GM12875 (cell line): Measurements from ENCODE around the gene ERC2.

Source experiments
- H3K4me3 ChIP-seq: one replicate; pipeline ENCODE4 v1.5.1; 2011; ENCODE audit warnings: low read depth, low read length, control low read depth
- TF ChIP-seq, protein P1 (sequence below): IDR thresholded peaks from 2 replicates; pipeline ENCODE4 v1.5.1; 2011; ENCODE audit warnings: low read depth, mild to moderate bottlenecking, control low read depth, inconsistent platforms, low read length, moderate library complexity, borderline replicate concordance; ENCODE audit not compliant: insufficient read depth

The ERC2 gene

DNA sequence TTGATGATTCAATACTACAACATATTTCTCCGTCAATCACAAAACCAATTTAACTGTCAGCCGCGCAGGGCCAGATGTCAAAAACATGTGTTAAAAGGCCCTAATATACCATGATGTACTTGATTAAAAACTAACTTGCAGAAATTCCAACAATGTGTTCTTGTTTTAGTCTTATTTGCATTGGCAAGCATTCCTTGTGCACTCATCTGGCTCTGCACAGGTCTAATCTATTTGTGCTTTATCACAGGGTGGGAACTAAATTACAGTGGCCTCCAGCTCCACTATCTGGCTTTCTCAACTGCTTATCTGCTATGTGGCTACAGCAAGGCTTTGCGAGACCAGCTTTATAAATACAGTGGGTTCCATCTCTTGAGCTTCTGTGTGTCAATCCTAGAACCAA lies 455.5 kb downstream of the ERC2 start:
- TF ChIP-seq, protein P1, sequence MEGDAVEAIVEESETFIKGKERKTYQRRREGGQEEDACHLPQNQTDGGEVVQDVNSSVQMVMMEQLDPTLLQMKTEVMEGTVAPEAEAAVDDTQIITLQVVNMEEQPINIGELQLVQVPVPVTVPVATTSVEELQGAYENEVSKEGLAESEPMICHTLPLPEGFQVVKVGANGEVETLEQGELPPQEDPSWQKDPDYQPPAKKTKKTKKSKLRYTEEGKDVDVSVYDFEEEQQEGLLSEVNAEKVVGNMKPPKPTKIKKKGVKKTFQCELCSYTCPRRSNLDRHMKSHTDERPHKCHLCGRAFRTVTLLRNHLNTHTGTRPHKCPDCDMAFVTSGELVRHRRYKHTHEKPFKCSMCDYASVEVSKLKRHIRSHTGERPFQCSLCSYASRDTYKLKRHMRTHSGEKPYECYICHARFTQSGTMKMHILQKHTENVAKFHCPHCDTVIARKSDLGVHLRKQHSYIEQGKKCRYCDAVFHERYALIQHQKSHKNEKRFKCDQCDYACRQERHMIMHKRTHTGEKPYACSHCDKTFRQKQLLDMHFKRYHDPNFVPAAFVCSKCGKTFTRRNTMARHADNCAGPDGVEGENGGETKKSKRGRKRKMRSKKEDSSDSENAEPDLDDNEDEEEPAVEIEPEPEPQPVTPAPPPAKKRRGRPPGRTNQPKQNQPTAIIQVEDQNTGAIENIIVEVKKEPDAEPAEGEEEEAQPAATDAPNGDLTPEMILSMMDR: no peak
- no peak overlapping the region for H3K4me3 ChIP-seq

DNA sequence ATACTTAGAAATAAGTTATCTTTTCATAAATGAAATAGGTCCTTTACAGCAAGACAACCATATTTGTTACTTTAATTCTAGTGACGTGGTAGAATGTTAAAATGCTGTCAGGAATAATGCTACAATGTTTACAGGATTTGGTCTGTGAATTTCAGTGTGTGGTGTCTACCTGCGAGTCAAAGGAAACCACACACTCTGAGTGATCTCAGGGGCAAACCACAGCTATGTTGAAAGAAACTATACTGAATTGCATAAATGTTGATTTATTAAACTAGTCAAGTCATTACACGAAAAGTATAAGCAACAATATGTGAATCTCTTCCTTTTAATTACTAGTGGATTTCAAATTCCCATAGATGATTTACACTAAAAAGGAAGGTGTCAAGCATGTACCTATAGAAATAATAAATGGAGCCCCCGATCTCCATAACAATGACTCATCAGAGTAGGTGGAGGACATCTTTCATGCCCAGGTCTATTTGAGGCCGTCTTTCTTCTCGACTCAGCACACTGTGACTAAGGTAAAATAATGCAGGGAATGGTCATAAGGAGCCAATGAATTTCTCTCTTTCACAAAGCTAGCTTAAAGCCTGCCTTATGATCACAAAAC lies 463.0 kb downstream of the ERC2 start:
- no peak overlapping the region for H3K4me3 ChIP-seq
- TF ChIP-seq, protein P1: no peak

DNA sequence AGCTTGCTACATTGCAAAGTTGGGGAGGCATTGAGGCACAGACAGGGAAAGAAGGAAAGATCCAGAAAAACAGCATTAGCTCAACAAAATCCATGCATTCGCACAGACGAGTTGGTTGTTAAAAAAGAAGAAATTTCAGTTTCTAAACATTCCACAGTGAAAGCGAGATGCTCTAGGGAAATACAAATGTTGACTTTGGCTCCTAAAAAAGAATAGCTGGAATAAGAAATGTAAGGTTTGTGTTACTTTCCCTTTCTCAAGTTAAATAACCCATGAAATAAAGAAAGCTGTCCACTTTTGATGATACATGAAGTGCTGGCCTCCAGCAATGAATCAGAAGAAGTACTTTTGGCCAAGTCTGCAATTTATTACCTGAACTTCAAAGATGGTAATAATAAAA lies 465.1 kb downstream of the ERC2 start:
- H3K4me3 ChIP-seq: no peak overlapping the region
- TF ChIP-seq, protein P1: no peak

DNA sequence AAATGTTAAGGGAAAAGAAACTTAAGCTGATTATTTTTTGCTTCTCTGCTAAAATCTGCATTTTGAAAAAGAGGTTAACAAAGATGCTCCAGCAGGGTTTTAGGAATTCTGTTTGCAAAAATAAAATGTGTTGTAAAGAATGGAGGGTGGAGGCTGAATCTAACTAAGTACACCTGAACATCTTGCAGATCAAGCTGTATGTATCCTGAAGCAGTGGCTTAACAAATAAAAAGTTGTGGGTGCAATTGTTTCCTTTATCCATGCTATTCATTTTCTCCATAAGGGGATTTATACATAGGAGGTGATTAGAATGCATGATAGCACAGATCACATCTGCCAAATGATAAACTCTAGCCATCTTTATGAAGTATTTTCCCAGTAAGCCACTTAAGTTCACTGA lies 466.3 kb downstream of the ERC2 start:
- TF ChIP-seq, protein P1: no peak
- H3K4me3 ChIP-seq: no peak overlapping the region

DNA sequence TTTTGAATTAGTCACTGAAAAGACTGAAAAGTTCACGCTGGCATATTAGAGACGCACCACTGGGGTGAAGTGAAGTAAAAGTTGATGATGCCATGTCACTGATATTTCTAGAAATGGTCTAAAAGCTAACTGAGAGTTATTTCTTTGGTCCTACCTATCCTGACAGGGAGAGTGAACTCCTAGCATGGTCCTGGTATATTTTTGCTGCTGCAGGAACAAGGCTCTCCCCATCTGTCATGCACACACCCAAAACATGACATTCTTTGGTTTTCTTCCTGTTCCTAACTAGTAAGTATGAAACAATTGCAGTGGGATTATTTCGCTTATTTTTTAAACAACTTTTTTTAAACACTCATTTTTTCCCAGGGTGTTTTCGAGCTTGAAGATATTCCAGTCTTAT lies 466.7 kb downstream of the ERC2 start:
- H3K4me3 ChIP-seq: no peak overlapping the region
- TF ChIP-seq, protein P1: no peak

DNA sequence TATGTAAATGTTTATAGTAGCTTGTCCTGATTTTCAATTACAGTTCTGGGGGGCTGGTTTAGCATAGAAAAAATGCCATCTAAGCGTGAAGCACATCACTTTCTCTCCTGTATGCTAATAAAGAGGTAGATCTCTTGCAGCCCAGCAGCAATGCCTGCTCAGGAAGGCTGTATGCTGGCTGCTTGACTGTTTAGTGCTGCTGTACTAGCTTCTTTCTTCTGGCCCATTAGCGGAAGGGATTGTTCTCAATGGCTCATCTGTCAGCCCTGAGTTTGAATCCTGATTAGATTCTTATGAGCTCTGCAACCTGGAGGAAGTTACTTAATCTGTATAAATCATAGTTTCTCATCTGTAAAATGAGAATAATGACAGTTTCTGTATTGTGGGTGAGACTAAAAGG lies 478.9 kb downstream of the ERC2 start:
- TF ChIP-seq, protein P1: no peak
- no peak overlapping the region for H3K4me3 ChIP-seq

DNA sequence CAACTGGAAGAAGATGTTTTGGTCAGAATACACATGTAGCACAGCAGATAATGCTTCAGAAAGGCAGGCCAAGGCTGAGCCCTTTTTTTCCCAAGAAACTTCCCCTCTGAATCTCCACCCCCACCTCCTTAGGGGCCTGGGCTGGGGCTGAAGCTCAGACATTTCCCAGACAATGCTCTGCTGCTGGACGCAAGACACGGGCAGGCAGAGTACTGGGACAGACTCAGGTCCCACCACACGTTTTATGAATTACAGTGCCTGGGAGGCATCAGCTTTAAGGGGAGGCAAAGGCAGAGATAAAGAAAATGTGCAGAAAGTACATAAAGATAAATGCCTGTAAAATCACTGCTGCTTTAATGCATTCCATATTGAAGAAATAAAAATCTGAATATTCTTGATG lies 479.4 kb downstream of the ERC2 start:
- H3K4me3 ChIP-seq: no peak overlapping the region
- TF ChIP-seq, protein P1: no peak
